Parathyroid adenoma (tissue), 2 donors: ENCODE data around the gene APOC4.

Experiments used
- H2AFZ ChIP-seq: fragments of 300-600 bp; sonication (generic); one replicate; pipeline ENCODE4 v1.7.0; 2017; ENCODE audit warnings: antibody characterized with exemption, mild to moderate bottlenecking
- H3K27ac ChIP-seq: fragments of 300-600 bp; sonication (generic); one replicate; pipeline ENCODE4 v1.7.0; 2017
- H3K27me3 ChIP-seq: fragments of 300-600 bp; sonication (generic); one replicate; pipeline ENCODE4 v1.7.0; 2017; ENCODE audit warnings: low read length; ENCODE audit not compliant: control insufficient read depth, insufficient read depth
- H3K36me3 ChIP-seq: fragments of 300-600 bp; sonication (generic); one replicate; pipeline ENCODE4 v1.7.0; 2017; ENCODE audit warnings: low read length; ENCODE audit not compliant: control insufficient read depth, insufficient read depth
- H3K4me1 ChIP-seq: fragments of 300-600 bp; sonication (generic); one replicate; pipeline ENCODE4 v1.7.0; 2017; ENCODE audit warnings: control low read depth
- H3K4me2 ChIP-seq: fragments of 300-600 bp; sonication (generic); one replicate; pipeline ENCODE4 v1.7.0; 2017; ENCODE audit warnings: low read length
- H3K4me3 ChIP-seq: fragments of 300-600 bp; sonication (generic); one replicate; pipeline ENCODE4 v1.7.0; 2017; ENCODE audit warnings: low read depth, low read length
- H3K79me2 ChIP-seq: fragments of 300-600 bp; sonication (generic); one replicate; pipeline ENCODE4 v1.7.0; 2017; ENCODE audit warnings: control low read depth
- H3K9ac ChIP-seq: fragments of 300-600 bp; sonication (generic); one replicate; pipeline ENCODE4 v1.7.0; 2017; ENCODE audit warnings: mild to moderate bottlenecking
- H3K9me3 ChIP-seq: fragments of 300-600 bp; sonication (generic); one replicate; pipeline ENCODE4 v1.7.0; 2017; ENCODE audit warnings: low read length; ENCODE audit not compliant: control insufficient read depth
- CTCF ChIP-seq: fragments of 300-600 bp; sonication (generic); IDR thresholded peaks from one replicate; pipeline ENCODE4 v1.7.0; 2017; ENCODE audit warnings: antibody characterized with exemption, mild to moderate bottlenecking
- donor health status: primary hyperparathyroidism.

Gene APOC4

GRCh38 chr19:44931541-44931940 is 10.5 kb upstream of the APOC4 start:
- no peak overlapping the region for H2AFZ ChIP-seq
- H3K79me2 ChIP-seq = no peaks in the 10 kb centered on the region
- no peaks in the 10 kb centered on the region for H3K27me3 ChIP-seq
- H3K4me2 ChIP-seq = no peak overlapping the region
- H3K4me1 ChIP-seq = no peaks in the 10 kb centered on the region
- no peaks in the 10 kb centered on the region for H3K36me3 ChIP-seq
- H3K27ac ChIP-seq = no peak overlapping the region
- H3K9ac ChIP-seq = no peak overlapping the region
- TF ChIP-seq CTCF = no peak
- no peak overlapping the region for H3K4me3 ChIP-seq
- no peaks in the 10 kb centered on the region for H3K9me3 ChIP-seq

GRCh38 chr19:44939668-44940067 is 2.4 kb upstream of the APOC4 start:
- no peak for TF ChIP-seq CTCF
- H3K4me2 ChIP-seq = no peak overlapping the region
- H3K27me3 ChIP-seq = no peaks in the 10 kb centered on the region
- no peaks in the 10 kb centered on the region for H3K79me2 ChIP-seq
- no peak overlapping the region for H3K27ac ChIP-seq
- H3K36me3 ChIP-seq = no peaks in the 10 kb centered on the region
- no peak overlapping the region for H2AFZ ChIP-seq
- H3K4me1 ChIP-seq = no peaks in the 10 kb centered on the region
- H3K9ac ChIP-seq = no peak overlapping the region
- no peaks in the 10 kb centered on the region for H3K9me3 ChIP-seq
- H3K4me3 ChIP-seq = no peak overlapping the region

- TF ChIP-seq CTCF = no peak
Measured at GRCh38 chr19:44943801-44944249, 1.8 kb downstream of the APOC4 start.

GRCh38 chr19:44947041-44947581 is 5.1 kb downstream of the APOC4 start:
- no peak overlapping the region for H3K9ac ChIP-seq
- H3K79me2 ChIP-seq = peaks cover 7% of the 10 kb centered on the region
- no peak overlapping the region for H3K4me3 ChIP-seq
- H3K4me1 ChIP-seq = no peaks in the 10 kb centered on the region
- no peaks in the 10 kb centered on the region for H3K36me3 ChIP-seq
- H3K4me2 ChIP-seq = no peak overlapping the region
- no peak overlapping the region for H3K27ac ChIP-seq
- no peak for TF ChIP-seq CTCF
- no peaks in the 10 kb centered on the region for H3K9me3 ChIP-seq
- no peaks in the 10 kb centered on the region for H3K27me3 ChIP-seq
- H2AFZ ChIP-seq = no peak overlapping the region

More at GRCh38 chr19:44943801-44944249, 1.8 kb downstream of the APOC4 start:
- Histone ChIP-seq H3K27me3 (no peaks in the 10 kb centered on the region), H3K79me2 (no peaks in the 10 kb centered on the region), H3K4me2 (no peak overlapping the region), H3K4me3 (no peak overlapping the region), H3K9me3 (no peaks in the 10 kb centered on the region), H3K36me3 (no peaks in the 10 kb centered on the region), H3K4me1 (no peaks in the 10 kb centered on the region), H3K9ac (no peak overlapping the region), H2AFZ (no peak overlapping the region), H3K27ac (no peak overlapping the region)

- Histone ChIP-seq H2AFZ (no peak overlapping the region), H3K27ac (no peak overlapping the region), H3K4me3 (no peak overlapping the region), H3K4me2 (no peak overlapping the region), H3K27me3 (no peaks in the 10 kb centered on the region), H3K9me3 (no peaks in the 10 kb centered on the region), H3K9ac (no peak overlapping the region), H3K36me3 (no peaks in the 10 kb centered on the region), H3K4me1 (no peaks in the 10 kb centered on the region), H3K79me2 (peaks cover 11% of the 10 kb centered on the region)
- TF ChIP-seq CTCF = no peak
Measured at GRCh38 chr19:44948237-44948636, 6.2 kb downstream of the APOC4 start.
